Sigmoid colon (tissue), 4 donors: ENCODE results near the gene KLHL22.

ENCODE experiments used
- CTCF ChIP-seq, 4 experiments: fragments of 450-650 bp in 3 of 4; fragments of 200-600 bp in 1 of 4; IDR thresholded peaks; one replicate each; pipeline ENCODE4 v1.5.1; 2016 to 2019; ENCODE audit warnings: antibody characterized with exemption in 4 of 4, mild to moderate bottlenecking in 3 of 4, moderate library complexity in 2 of 4
- POLR2A ChIP-seq, 2 donors: fragments of 450-650 bp; IDR thresholded peaks; one replicate each; pipeline ENCODE4 v1.6.1; 2016; ENCODE audit warnings: antibody characterized with exemption in 2 of 2, mild to moderate bottlenecking in 2 of 2, moderate library complexity in 2 of 2
- POLR2AphosphoS5 ChIP-seq, 4 donors: sonication (generic); formaldehyde crosslinking; IDR thresholded peaks; one replicate each; pipeline ENCODE4 v1.6.1; 2017; ENCODE audit warnings: antibody characterized with exemption in 4 of 4

GRCh38 chr22:20531404-20532201 lies 36.0 kb upstream of the KLHL22 start:
- TF ChIP-seq POLR2A (IDR thresholded peaks at IDR 0.05) (no peak), POLR2AphosphoS5 (IDR thresholded peaks at IDR 0.05) (peak in 1 of 4 donors; percentile 36), CTCF (IDR thresholded peaks at IDR 0.05) (no peak)
